NCI-H128 (cell line): ENCODE data around the gene TNNI2.
"Not testable (repeated sequence)": the region's sequence is repeated elsewhere in the genome, so short reads cannot be mapped to it uniquely, and the experiment has no call there.

Experiments used
- DNase-seq: peaks from one replicate; lab custom pipeline; 2025; ENCODE audit not compliant: unreplicated experiment; lab: John Stamatoyannopoulos, UW

TNNI2 gene

GRCh38 chr11:1838426-1839144, at the start of gene TNNI2:
Gene TNNI2 (plus strand): TSS chr11:1838981. CDS start chr11:1839697, 716 bp downstream.
- DNase-seq = no peak

GRCh38 chr11:1791912-1792311, 46.9 kb upstream of the TNNI2 start:
- no peak for DNase-seq

GRCh38 chr11:1792461-1792860, 46.3 kb upstream of the TNNI2 start:
- DNase-seq = no peak

GRCh38 chr11:1793081-1793480, 45.7 kb upstream of the TNNI2 start:
- DNase-seq = no peak

GRCh38 chr11:1796413-1797011, 42.3 kb upstream of the TNNI2 start:
- no peak for DNase-seq

GRCh38 chr11:1797391-1798125, 41.2 kb upstream of the TNNI2 start:
- no peak for DNase-seq

- DNase-seq = no peak
Measured at GRCh38 chr11:1803246-1803645, 35.5 kb upstream of the TNNI2 start.

GRCh38 chr11:1803835-1804519, 34.8 kb upstream of the TNNI2 start:
- not testable (repeated sequence) for DNase-seq

GRCh38 chr11:1805525-1805924, 33.3 kb upstream of the TNNI2 start:
- DNase-seq = no peak

GRCh38 chr11:1807264-1807995, 31.4 kb upstream of the TNNI2 start:
- DNase-seq = no peak

GRCh38 chr11:1810761-1811160, 28.0 kb upstream of the TNNI2 start:
- DNase-seq = no peak

GRCh38 chr11:1812274-1812673, 26.5 kb upstream of the TNNI2 start:
- DNase-seq = no peak

- DNase-seq = no peak
Measured at GRCh38 chr11:1812801-1813200, 26.0 kb upstream of the TNNI2 start.

GRCh38 chr11:1813356-1813755, 25.4 kb upstream of the TNNI2 start:
- not testable (repeated sequence) for DNase-seq

- no peak for DNase-seq
Measured at GRCh38 chr11:1814691-1815090, 24.1 kb upstream of the TNNI2 start.

GRCh38 chr11:1815311-1815710, 23.5 kb upstream of the TNNI2 start:
- DNase-seq = no peak

GRCh38 chr11:1815751-1816150, 23.0 kb upstream of the TNNI2 start:
- DNase-seq = no peak

GRCh38 chr11:1817000-1817399, 21.8 kb upstream of the TNNI2 start:
- no peak for DNase-seq

GRCh38 chr11:1817511-1817910, 21.3 kb upstream of the TNNI2 start:
- DNase-seq = no peak

GRCh38 chr11:1819074-1819473, 19.7 kb upstream of the TNNI2 start:
- DNase-seq = no peak
